Gastrocnemius medialis (tissue), 4 donors: ENCODE measurements around the gene ZXDC. TPM values are rescaled to one million over a fixed set of nuclear protein-coding genes. Genes with fewer than 3 reads are reported as not detected.

Source experiments
- ATAC-seq, 2 donors: fragments of 150-250 bp; one replicate each; pipeline ENCODE4 v1.9.1; 2016
- DNase-seq, 2 donors: peaks; one replicate each; pipeline ENCODE4 v3.0.0-alpha.2; 2019
- H3K27ac ChIP-seq, 4 donors: fragments of 200-600 bp; sonication (generic); 1 replicate in 1 of 4; 2 replicates in 3 of 4; pipeline ENCODE4 v1.5.1; 2016 to 2018; ENCODE audit warnings: mild to moderate bottlenecking in 2 of 4, moderate library complexity in 1 of 4
- H3K27me3 ChIP-seq, 3 donors: fragments of 200-600 bp; sonication (generic) in 2 of 3; 1 replicate in 1 of 3; 2 replicates in 2 of 3; pipeline versions ENCODE4 v1.5.1 to v1.6.0; 2016 to 2019; ENCODE audit warnings: mild to moderate bottlenecking in 1 of 3, moderate library complexity in 1 of 3
- H3K36me3 ChIP-seq, 2 donors: fragments of 200-600 bp; sonication (generic) in 1 of 2; one replicate each; pipeline ENCODE4 v1.5.1; 2017 to 2018
- H3K4me1 ChIP-seq, 2 donors: fragments of 200-600 bp; sonication (generic) in 1 of 2; one replicate each; pipeline ENCODE4 v1.5.1; 2016 to 2017; ENCODE audit warnings: mild to moderate bottlenecking in 2 of 2
- H3K4me3 ChIP-seq, 4 donors: fragments of 200-600 bp; sonication (generic) in 3 of 4; 1 replicate in 1 of 4; 2 replicates in 3 of 4; pipeline ENCODE4 v1.5.1; 2016 to 2019; ENCODE audit warnings: mild to moderate bottlenecking in 2 of 4
- H3K9me3 ChIP-seq, 3 donors: fragments of 200-600 bp; sonication (generic) in 2 of 3; 1 replicate in 1 of 3; 2 replicates in 2 of 3; pipeline ENCODE4 v1.5.1; 2016 to 2019
- POLR2A ChIP-seq, 2 donors: fragments of 450-650 bp; IDR thresholded peaks; one replicate each; pipeline ENCODE4 v1.6.1; 2017; ENCODE audit warnings: antibody characterized with exemption in 2 of 2, mild to moderate bottlenecking in 2 of 2, moderate library complexity in 2 of 2
- in situ Hi-C, 4 donors: fragments of 200-750 bp; cut with MboI; loops; one replicate each; pipeline versions ENCODE4 v1.15.0 to v1.8.0; 2017; ENCODE audit warnings: low sequenced_read_pairs in 4 of 4
- intact Hi-C: fragments of 100-400 bp; cut with DNase I; formaldehyde crosslinking; loops from one replicate; pipeline ENCODE4 v1.15.1; 2023; ENCODE audit warnings: low total_unique reads
- total RNA-seq, 4 donors: library from RNA; depleted of rRNA; stranded (reverse); fragments of >200 nt; gene quantifications; one replicate each; pipeline versions ENCODE4 v1.1.0 to v1.2.3, GENCODE V29; 2016
- TF ChIP-seq, protein P1 (sequence below), 5 experiments: fragments of 450-650 bp in 3 of 5; fragments of 200-600 bp in 2 of 5; sonication (generic) in 2 of 5; IDR thresholded peaks in 4 of 5; conservative IDR thresholded peaks in 1 of 5; 1 replicate in 4 of 5; 2 replicates in 1 of 5; pipeline ENCODE4 v1.5.1; 2016 to 2019; ENCODE audit warnings: antibody characterized with exemption in 5 of 5, mild to moderate bottlenecking in 3 of 5, moderate library complexity in 3 of 5

ZXDC gene
- total RNA-seq, 4 donors from 2014 or later, result 40.9 to 54.2 (median 45.4) TPM

DNA sequence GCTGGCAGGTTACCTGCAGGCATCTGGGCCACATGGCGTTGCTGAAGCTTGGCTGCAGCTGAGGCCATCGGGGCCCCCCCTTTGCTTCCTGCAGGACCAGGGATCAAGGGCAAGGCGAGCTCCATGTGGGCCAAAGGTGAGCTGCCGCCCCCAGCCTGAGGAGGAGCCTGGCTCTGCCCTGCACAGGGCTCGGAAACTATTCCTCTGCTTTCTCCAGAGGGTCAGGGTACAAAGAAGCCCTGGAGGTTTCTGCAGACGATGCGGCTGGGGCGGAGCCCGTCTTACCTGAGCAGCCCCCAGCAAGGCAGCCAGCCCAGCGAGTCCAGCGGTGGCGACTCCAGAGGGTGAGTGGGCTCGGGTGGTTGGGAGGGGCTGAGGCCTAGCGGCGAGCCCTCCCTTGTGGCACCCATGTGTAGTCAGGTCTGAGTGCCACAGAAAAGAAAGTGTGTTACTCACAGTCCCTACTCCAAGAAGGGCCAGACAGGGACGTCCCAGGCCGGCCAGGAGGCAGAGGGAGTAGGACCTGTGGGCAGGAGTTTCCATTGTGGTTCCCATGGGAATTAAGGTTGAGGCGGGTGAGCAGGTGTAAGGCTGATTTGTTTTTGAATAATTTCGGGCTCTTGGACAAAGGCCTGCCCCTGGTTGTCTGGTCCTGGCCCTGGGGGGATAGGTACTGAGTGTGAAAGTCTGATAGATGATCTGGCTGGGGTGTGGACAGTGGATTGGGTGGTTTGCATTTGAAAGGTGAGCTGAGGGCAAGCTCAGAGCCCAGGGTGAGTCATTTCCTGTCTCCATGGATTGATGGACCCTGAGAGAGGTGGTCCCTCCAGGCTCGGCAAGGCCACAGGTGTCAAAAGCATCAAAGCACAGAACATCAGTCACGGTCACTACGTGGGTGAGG is 55.6 kb downstream of the ZXDC start:
- intact Hi-C loops, result no loop called here
- ATAC-seq, result no peak
- Histone ChIP-seq H3K27me3 (peaks cover 14 to 19% (median 15%) of the 10 kb centered on the region in 3 donors), H3K36me3 (peaks cover 0 to 6% of the 10 kb centered on the region in 2 donors), H3K4me1 (peaks cover 6 to 8% of the 10 kb centered on the region in 2 donors), H3K27ac (no peak overlapping the region), H3K4me3 (no peak overlapping the region), H3K9me3 (no peaks in the 10 kb centered on the region)
- in situ Hi-C loops, result no loop called here
- no peak for DNase-seq
- no peak for TF ChIP-seq POLR2A (IDR thresholded peaks at IDR 0.05)
- TF ChIP-seq, protein P1, sequence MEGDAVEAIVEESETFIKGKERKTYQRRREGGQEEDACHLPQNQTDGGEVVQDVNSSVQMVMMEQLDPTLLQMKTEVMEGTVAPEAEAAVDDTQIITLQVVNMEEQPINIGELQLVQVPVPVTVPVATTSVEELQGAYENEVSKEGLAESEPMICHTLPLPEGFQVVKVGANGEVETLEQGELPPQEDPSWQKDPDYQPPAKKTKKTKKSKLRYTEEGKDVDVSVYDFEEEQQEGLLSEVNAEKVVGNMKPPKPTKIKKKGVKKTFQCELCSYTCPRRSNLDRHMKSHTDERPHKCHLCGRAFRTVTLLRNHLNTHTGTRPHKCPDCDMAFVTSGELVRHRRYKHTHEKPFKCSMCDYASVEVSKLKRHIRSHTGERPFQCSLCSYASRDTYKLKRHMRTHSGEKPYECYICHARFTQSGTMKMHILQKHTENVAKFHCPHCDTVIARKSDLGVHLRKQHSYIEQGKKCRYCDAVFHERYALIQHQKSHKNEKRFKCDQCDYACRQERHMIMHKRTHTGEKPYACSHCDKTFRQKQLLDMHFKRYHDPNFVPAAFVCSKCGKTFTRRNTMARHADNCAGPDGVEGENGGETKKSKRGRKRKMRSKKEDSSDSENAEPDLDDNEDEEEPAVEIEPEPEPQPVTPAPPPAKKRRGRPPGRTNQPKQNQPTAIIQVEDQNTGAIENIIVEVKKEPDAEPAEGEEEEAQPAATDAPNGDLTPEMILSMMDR (IDR thresholded peaks at IDR 0.05 in 4 of 5, conservative IDR thresholded peaks at IDR 0.05 in 1 of 5), result no peak

- Histone ChIP-seq H3K27me3 (peaks cover 15 to 19% (median 19%) of the 10 kb centered on the region in 3 donors), H3K4me3 (no peak overlapping the region), H3K36me3 (no peaks in the 10 kb centered on the region), H3K9me3 (no peaks in the 10 kb centered on the region), H3K27ac (no peak overlapping the region), H3K4me1 (peaks cover 6 to 8% of the 10 kb centered on the region in 2 donors)
- DNase-seq (no peak), ATAC-seq (no peak)
- TF ChIP-seq, protein P1 (IDR thresholded peaks at IDR 0.05 in 4 of 5, conservative IDR thresholded peaks at IDR 0.05 in 1 of 5), result no peak
- TF ChIP-seq POLR2A (IDR thresholded peaks at IDR 0.05), result no peak
- intact Hi-C loops, result no loop called here
- in situ Hi-C loops, result no loop called here
These were observed 56.5 kb downstream of the ZXDC start for GRCh38 chr3:126419151-126419703.

DNA sequence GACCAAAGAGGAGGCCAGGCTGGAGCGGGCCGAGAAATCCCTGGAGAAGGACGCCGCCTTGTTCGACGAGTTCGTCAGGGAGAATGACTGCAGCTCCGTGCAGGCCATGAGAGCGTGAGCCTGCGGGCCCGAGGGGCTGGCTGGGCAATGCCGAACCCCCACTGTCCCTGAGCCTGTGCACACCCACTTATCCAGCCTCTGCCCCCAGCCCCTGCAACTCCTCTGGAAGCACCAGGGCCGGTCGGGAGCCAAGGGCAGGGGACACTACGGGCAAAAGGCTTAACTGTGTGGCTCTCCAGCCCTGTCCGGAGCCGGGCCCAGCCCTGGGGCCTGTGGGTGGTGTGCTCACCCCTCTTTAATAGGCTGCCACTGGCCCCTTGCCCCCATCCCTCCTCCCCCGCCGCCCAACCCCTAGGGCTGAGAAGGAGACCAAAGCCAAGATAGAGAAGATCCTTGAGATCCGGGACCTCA is 57.0 kb downstream of the ZXDC start:
- intact Hi-C loops, result no loop called here
- peaks cover 15 to 19% (median 19%) of the 10 kb centered on the region in 3 donors for H3K27me3 ChIP-seq
- H3K27ac ChIP-seq, result no peak overlapping the region
- peaks cover 6 to 8% of the 10 kb centered on the region in 2 donors for H3K4me1 ChIP-seq
- no peak overlapping the region for H3K4me3 ChIP-seq
- in situ Hi-C loops, result no loop called here
- H3K9me3 ChIP-seq, result no peaks in the 10 kb centered on the region
- DNase-seq (no peak), ATAC-seq (no peak)
- TF ChIP-seq, protein P1 (IDR thresholded peaks at IDR 0.05 in 4 of 5, conservative IDR thresholded peaks at IDR 0.05 in 1 of 5), result no peak
- TF ChIP-seq POLR2A (IDR thresholded peaks at IDR 0.05), result no peak
- H3K36me3 ChIP-seq, result no peaks in the 10 kb centered on the region

GRCh38 chr3:126417981-126418530 is 57.6 kb downstream of the ZXDC start:
- in situ Hi-C loops (no loop called here), intact Hi-C loops (no loop called here)
- H3K4me1 ChIP-seq, result peaks cover 6 to 8% of the 10 kb centered on the region in 2 donors
- ATAC-seq (no peak), DNase-seq (no peak)
- no peaks in the 10 kb centered on the region for H3K36me3 ChIP-seq
- no peak for TF ChIP-seq POLR2A (IDR thresholded peaks at IDR 0.05)
- TF ChIP-seq, protein P1 (IDR thresholded peaks at IDR 0.05 in 4 of 5, conservative IDR thresholded peaks at IDR 0.05 in 1 of 5), result no peak
- no peak overlapping the region for H3K27ac ChIP-seq
- no peak overlapping the region for H3K4me3 ChIP-seq
- H3K9me3 ChIP-seq, result no peaks in the 10 kb centered on the region
- peaks cover 15 to 19% (median 19%) of the 10 kb centered on the region in 3 donors for H3K27me3 ChIP-seq
